HT-29 (cell line): ENCODE measurements around the gene CCN5. TPM values are rescaled to one million over a fixed set of nuclear protein-coding genes. Genes with fewer than 3 reads are reported as not detected.
"Not testable (repeated sequence)": the region's sequence is repeated elsewhere in the genome, so short reads cannot be mapped to it uniquely, and the experiment has no call there.

Experiments used
- DNase-seq: peaks from one replicate; pipeline ENCODE4 v3.0.0-alpha.2; 2015; ENCODE audit warnings: low spot score
- total RNA-seq: library from RNA; depleted of rRNA; stranded (reverse); fragments of >200 nt; shearing (Covaris generic); gene quantifications from 2 replicates; pipeline ENCODE4 v1.2.3, GENCODE V29; 2014; rRNA removed

Gene CCN5
- total RNA-seq, result not detected in 2 replicates

- DNase-seq, result peak; percentile 84
These were observed at the start of gene CCN5 for GRCh38 chr20:44714701-44715498. Gene CCN5, plus strand, starts transcription at chr20:44715369. Its CDS starts 22 bp downstream, at chr20:44715391.

GRCh38 chr20:44666066-44666465 lies 49.1 kb upstream of the CCN5 start:
- no peak for DNase-seq

GRCh38 chr20:44670851-44671250 lies 44.3 kb upstream of the CCN5 start:
- DNase-seq, result peak; percentile 26

GRCh38 chr20:44671541-44671940 lies 43.6 kb upstream of the CCN5 start:
- DNase-seq, result not testable (repeated sequence)

- not testable (repeated sequence) for DNase-seq
These were observed 42.8 kb upstream of the CCN5 start for GRCh38 chr20:44672318-44672902.

GRCh38 chr20:44678242-44678641 lies 36.9 kb upstream of the CCN5 start:
- no peak for DNase-seq

GRCh38 chr20:44678990-44679611 lies 36.1 kb upstream of the CCN5 start:
- no peak for DNase-seq

GRCh38 chr20:44681796-44682566 lies 33.2 kb upstream of the CCN5 start:
- no peak for DNase-seq

GRCh38 chr20:44683263-44684046 lies 31.7 kb upstream of the CCN5 start:
- DNase-seq, result peak; percentile 89

- DNase-seq, result no peak
These were observed 30.9 kb upstream of the CCN5 start for GRCh38 chr20:44684047-44684967.

- DNase-seq, result no peak
These were observed 28.2 kb upstream of the CCN5 start for GRCh38 chr20:44686934-44687333.

GRCh38 chr20:44688053-44688625 lies 27.0 kb upstream of the CCN5 start:
- no peak for DNase-seq

- DNase-seq, result no peak
These were observed 25.4 kb upstream of the CCN5 start for GRCh38 chr20:44689809-44690208.

- no peak for DNase-seq
These were observed 24.3 kb upstream of the CCN5 start for GRCh38 chr20:44690781-44691423.

GRCh38 chr20:44691424-44692423 lies 23.4 kb upstream of the CCN5 start:
- DNase-seq, result no peak

GRCh38 chr20:44692932-44693480 lies 22.2 kb upstream of the CCN5 start:
- DNase-seq, result peak; percentile 25

GRCh38 chr20:44693627-44694026 lies 21.5 kb upstream of the CCN5 start:
- DNase-seq, result no peak
